HG02840 (cell line): ENCODE results near the gene KLC3.
"Not testable (repeated sequence)": the region's sequence is repeated elsewhere in the genome, so short reads cannot be mapped to it uniquely, and the experiment has no call there.

ENCODE experiments used
- ATAC-seq: cut with Tn5 transposase; IDR thresholded peaks from one replicate; pipeline ENCODE4 v1.9.1; 2021; ENCODE audit warnings: mild to moderate bottlenecking, moderate library complexity, moderate number of reproducible peaks; ENCODE audit not compliant: unreplicated experiment, low FRiP score

Gene KLC3

GRCh38 chr19:45314708-45315245 lies 25.8 kb upstream of the KLC3 start:
- ATAC-seq: no peak

GRCh38 chr19:45315304-45315703 lies 25.2 kb upstream of the KLC3 start:
- no peak for ATAC-seq

- no peak for ATAC-seq
These were observed 19.4 kb upstream of the KLC3 start for GRCh38 chr19:45320997-45321775.

- no peak for ATAC-seq
These were observed 18.7 kb upstream of the KLC3 start for GRCh38 chr19:45321848-45322247.

GRCh38 chr19:45322311-45322710 lies 18.2 kb upstream of the KLC3 start:
- ATAC-seq: no peak

- ATAC-seq: no peak
These were observed 17.7 kb upstream of the KLC3 start, which contains the start of gene CKM for GRCh38 chr19:45322744-45323281. TSS of gene CKM (minus strand) at chr19:45322875. CDS start at chr19:45319713, 3,162 bp downstream.

- no peak for ATAC-seq
These were observed 16.9 kb upstream of the KLC3 start for GRCh38 chr19:45323671-45324081.

- ATAC-seq: no peak
These were observed 16.1 kb upstream of the KLC3 start for GRCh38 chr19:45324349-45324907.

GRCh38 chr19:45327404-45328143 lies 13.0 kb upstream of the KLC3 start:
- no peak for ATAC-seq

GRCh38 chr19:45331411-45331810 lies 9.1 kb upstream of the KLC3 start:
- no peak for ATAC-seq

GRCh38 chr19:45333609-45334303 lies 6.8 kb upstream of the KLC3 start:
- ATAC-seq: no peak

- ATAC-seq: not testable (repeated sequence)
These were observed 5.7 kb upstream of the KLC3 start for GRCh38 chr19:45334881-45335280.

- ATAC-seq: no peak
These were observed 3.8 kb upstream of the KLC3 start for GRCh38 chr19:45336696-45337251.

- no peak for ATAC-seq
These were observed 921 bp upstream of the KLC3 start for GRCh38 chr19:45339629-45340028.

- ATAC-seq: no peak
These were observed 426 bp downstream of the KLC3 start for GRCh38 chr19:45340899-45341453.

- ATAC-seq: no peak
These were observed 2.4 kb downstream of the KLC3 start for GRCh38 chr19:45342911-45343310.

GRCh38 chr19:45344621-45345505 lies 4.3 kb downstream of the KLC3 start:
- no peak for ATAC-seq

- ATAC-seq: no peak
These were observed 4.9 kb downstream of the KLC3 start for GRCh38 chr19:45345506-45345860.

GRCh38 chr19:45346449-45346848 lies 5.9 kb downstream of the KLC3 start:
- ATAC-seq: no peak
